Stimulated activated CD4-positive, alpha-beta T cell treated with anti-CD3 and anti-CD28 coated beads, Interleukin-4, amount 100 ng/mL, for 1 hour (primary cell): Measurements from ENCODE around the gene LPP.
A peak's percentile ranks its signal among the peaks of the same experiment; 100 is the strongest.

Experiments
- DNase-seq: peaks from one replicate; pipeline ENCODE4 v3.0.0-alpha.2; 2020

The LPP gene

GRCh38 chr3:188279502-188280335 lies 125.8 kb downstream of the LPP start:
- DNase-seq, result no peak

GRCh38 chr3:188280627-188281026 lies 126.7 kb downstream of the LPP start:
- DNase-seq, result no peak

- DNase-seq, result no peak
These were observed 128.9 kb downstream of the LPP start for GRCh38 chr3:188282871-188283270.

- DNase-seq, result no peak
These were observed 129.4 kb downstream of the LPP start for GRCh38 chr3:188283347-188283746.

GRCh38 chr3:188284455-188285212 lies 130.7 kb downstream of the LPP start:
- peak; percentile 48 for DNase-seq

- no peak for DNase-seq
These were observed 132.1 kb downstream of the LPP start for GRCh38 chr3:188286087-188286513.

- no peak for DNase-seq
These were observed 133.4 kb downstream of the LPP start for GRCh38 chr3:188287339-188287738.

GRCh38 chr3:188287762-188288505 lies 134.0 kb downstream of the LPP start:
- no peak for DNase-seq

- no peak for DNase-seq
These were observed 138.3 kb downstream of the LPP start for GRCh38 chr3:188292251-188292650.

- DNase-seq, result no peak
These were observed 138.9 kb downstream of the LPP start for GRCh38 chr3:188292827-188293226.

GRCh38 chr3:188294113-188294512 lies 140.2 kb downstream of the LPP start:
- no peak for DNase-seq

- no peak for DNase-seq
These were observed 141.0 kb downstream of the LPP start for GRCh38 chr3:188294823-188295487.

GRCh38 chr3:188295876-188296275 lies 141.9 kb downstream of the LPP start:
- DNase-seq, result no peak

GRCh38 chr3:188296761-188297612 lies 143.0 kb downstream of the LPP start:
- no peak for DNase-seq

GRCh38 chr3:188298585-188298984 lies 144.6 kb downstream of the LPP start:
- DNase-seq, result no peak

- peak; percentile 12 for DNase-seq
These were observed 145.1 kb downstream of the LPP start for GRCh38 chr3:188299068-188299467.

- DNase-seq, result no peak
These were observed 145.8 kb downstream of the LPP start for GRCh38 chr3:188299708-188300107.

- no peak for DNase-seq
These were observed 147.2 kb downstream of the LPP start for GRCh38 chr3:188301147-188301546.

GRCh38 chr3:188303286-188303799 lies 149.4 kb downstream of the LPP start:
- DNase-seq, result no peak

GRCh38 chr3:188303823-188304222 lies 149.9 kb downstream of the LPP start:
- DNase-seq, result no peak

GRCh38 chr3:188304501-188304900 lies 150.5 kb downstream of the LPP start:
- no peak for DNase-seq

- DNase-seq, result no peak
These were observed 151.3 kb downstream of the LPP start for GRCh38 chr3:188305220-188305619.
